ENCODE measurements around the gene PLPP3.

The PLPP3 gene

DNA sequence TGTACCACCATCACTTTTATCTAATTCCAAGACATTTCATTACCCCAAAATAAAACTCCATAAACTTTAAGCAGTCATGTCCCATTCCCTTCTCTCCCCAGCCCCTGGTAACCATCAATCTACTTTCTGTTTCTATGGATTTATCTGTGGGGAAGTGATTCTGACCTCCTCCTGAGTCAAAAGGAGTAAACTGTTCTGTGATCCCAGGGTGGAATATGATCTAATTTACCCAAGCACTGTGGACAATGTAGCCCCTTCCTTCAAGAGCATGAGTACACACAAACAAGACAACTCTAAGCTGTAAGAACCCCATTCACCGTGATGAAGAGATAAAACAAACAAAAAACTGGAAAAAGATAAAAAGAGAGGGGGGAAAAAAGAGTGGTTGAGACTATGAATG is 77.9 kb downstream of the PLPP3 start:
- DNase-seq (ENCODE audit: extremely low read depth in 1 of 2, low read depth in 1 of 2), result no peak

DNA sequence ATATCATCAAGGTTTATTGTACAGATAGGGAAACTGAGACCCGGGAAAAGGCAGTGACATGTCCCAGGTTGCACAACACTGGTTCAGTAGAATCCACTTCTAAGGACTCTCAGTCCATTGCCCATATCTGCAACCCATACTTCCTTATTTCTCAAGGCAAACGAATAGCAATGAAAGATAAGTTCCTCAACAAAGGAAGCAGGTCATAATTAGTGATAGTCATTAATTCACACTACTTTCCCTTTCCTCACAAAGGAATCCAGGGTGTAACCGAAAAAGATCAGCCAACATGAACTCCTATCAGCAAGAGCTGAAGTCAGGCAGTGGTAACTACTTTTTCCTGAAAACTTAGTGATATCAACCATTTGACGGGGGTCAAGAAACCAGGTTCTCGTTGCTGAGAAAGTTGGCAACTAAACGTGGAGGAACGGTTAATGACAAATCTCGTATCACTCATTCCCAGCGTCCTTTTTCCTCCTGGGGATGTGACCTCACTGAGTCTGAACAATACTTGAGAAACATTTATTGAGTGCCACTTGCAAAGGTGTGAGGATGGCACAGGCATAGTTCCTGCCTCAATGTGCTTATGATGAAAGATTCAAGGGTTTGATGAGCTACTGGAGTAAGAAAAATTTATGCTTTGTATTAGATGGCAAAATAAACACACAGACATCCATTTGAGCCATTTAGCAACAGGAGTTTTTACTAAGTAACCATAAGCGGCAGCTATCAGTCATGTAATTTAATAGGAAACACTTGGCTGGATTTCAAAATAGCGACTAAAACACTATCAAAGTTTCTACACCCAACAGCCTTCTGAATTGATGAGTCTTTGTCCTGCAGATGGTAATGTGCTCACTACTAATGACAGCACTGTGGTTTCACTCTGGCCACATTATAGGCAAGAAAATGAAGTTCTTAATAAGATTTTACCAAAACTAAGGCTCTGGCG is 82.3 kb downstream of the PLPP3 start:
- DNase-seq (ENCODE audit: extremely low read depth in 1 of 2, low read depth in 1 of 2), result no peak

DNA sequence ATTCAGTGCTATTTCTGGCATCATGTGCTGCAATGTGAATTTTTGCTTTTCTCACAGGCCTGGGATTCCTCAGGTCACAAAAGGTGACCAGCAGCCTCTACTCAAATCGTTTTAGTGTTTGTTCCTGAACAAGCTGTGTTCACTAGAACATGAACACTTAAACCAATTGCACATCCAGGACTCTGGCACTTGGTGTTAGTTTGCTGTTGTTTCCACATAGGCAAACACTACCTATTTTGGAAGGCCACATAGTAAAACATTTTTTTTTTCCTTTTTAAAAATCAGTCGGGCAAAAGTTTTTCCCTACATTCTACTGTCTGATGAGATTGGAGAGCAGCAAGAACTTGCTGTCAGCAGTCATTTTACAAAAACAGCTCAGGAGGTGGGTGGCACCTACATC is 83.2 kb downstream of the PLPP3 start:
- DNase-seq (ENCODE audit: extremely low read depth in 1 of 2, low read depth in 1 of 2), result no peak

DNA sequence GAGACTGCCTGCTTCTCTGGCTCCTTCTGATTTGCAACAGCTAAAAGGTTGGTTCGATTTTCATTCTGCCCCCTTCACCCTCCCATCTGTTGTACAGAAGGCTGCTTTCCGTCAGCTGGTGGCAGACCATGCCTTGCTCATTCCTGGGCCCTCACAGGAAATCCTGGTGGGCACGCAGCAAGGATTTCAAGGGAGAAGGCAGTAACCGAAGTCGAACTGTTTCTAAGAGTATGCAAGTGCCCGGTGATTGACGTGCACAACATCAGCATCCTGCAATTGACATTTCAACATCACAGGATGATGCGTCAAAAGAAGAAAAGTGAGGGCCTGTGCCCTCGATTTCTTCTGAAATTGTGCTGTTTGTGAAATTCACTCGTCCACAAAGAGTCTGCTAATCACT is 83.8 kb downstream of the PLPP3 start:
- DNase-seq (ENCODE audit: extremely low read depth in 1 of 2, low read depth in 1 of 2), result no peak

DNA sequence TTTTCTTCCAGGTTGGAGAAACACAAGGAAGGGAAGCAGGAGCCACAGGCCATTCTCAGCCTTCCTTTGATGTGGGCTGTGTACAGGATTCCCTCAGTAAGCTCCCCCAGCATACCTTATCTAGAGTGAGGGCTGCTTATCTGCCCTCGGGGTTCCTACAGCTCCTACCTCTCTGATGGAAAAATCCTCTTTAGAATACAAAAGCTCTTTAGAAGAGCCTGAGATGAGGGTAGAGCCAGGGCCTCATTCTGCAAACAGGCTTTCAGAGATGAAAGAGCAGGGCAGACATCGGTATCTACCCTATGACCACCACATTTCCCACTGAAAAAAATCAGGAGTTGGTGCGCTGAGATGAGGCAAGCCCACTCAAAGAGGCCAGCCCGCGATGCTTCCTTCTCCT is 85.1 kb downstream of the PLPP3 start:
- DNase-seq (ENCODE audit: extremely low read depth in 1 of 2, low read depth in 1 of 2), result no peak

DNA sequence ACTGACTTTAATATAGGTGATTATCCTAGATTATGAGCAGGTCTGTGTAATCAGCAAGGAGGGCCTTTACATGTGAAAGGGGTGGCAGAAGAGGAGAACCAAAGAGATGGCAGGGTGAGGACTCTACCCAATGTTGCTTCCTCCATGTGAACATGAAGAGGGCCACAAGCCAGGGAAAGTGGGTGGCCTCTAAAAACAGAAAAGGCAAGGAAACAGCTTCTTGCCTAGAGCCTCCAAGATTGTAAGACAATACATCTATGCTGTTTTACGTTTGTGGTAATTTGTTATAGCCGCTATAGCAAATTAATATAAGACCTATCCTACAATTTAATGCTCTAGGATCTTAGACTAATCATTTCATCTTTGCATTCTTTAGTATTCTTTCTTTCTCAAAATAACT is 85.5 kb downstream of the PLPP3 start:
- no peak for DNase-seq (ENCODE audit: extremely low read depth in 1 of 2, low read depth in 1 of 2)

DNA sequence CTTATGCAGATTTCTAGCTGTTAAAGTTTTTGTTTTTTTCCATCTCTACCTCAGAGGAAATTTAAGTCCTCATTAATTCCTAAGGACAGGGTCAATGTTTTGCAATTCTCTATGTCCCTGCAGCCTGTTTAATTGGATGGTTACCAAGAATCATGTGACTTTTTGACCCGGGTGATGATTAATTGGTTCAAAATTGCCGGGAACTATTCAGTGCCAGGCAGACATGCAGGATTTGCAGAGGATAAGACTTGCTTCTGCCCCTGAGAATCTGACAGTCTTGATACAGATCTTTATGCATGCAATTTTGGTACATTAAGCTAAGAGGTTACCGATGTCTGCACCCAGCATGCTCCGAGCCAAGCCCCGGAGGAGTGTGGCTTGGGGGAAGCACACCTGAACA is 87.9 kb downstream of the PLPP3 start:
- DNase-seq (ENCODE audit: extremely low read depth in 1 of 2, low read depth in 1 of 2), result no peak

DNA sequence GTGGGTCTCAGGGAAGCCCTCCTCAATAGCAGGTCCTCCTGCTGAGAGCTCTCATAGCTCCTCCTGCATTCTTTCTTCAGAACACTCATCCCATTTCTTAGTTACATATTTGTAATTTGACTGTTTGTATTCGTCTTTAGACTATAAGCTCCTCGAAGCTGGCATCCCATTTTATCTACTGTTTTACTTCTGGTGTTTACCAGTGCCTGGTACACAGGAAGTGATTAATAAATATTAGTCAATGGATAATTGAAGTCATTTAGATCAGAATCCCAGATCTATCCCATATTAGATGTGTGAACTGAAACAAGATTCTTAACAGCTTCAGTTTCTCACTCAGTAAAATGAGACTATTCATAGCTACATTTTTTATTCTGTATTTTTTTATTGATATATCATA is 88.7 kb downstream of the PLPP3 start:
- DNase-seq (ENCODE audit: extremely low read depth in 1 of 2, low read depth in 1 of 2), result no peak

DNA sequence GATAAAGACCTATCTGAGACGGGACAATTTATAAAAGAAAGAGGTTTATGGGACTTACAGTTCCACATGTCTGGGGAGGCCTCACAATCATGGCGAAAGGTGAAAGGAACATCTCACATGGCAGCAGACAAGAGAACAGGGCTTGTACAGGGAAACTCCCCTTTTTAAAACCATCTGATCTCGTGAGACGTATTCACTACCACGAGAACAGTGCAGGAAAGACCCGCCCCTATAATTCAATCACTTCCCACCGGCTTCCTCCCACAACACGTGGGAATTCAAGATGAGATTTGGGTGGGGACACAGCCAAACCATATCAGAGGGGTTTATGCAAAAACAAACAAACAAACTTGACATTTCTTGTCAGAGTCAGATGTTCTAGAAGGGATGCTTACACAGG is 89.7 kb downstream of the PLPP3 start:
- no peak for DNase-seq (ENCODE audit: extremely low read depth in 1 of 2, low read depth in 1 of 2)

DNA sequence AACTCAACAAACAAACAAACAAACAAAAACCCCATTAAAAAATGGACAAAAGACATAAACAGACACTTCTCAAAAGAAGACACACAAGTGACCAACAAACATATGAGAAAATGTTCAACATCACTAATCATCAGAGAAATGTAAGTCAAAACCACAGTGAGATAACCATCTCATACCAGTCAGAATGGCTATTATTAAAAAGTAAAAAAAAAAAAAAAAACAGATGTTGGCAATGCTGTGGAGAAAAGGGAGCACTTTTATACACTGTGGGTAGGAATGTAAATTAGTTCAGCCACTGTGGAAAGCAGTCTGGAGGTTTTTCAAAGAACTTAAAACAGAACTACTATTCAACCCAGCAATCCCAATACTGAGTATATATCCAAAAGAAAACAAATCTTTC is 94.7 kb downstream of the PLPP3 start:
- DNase-seq (ENCODE audit: extremely low read depth in 1 of 2, low read depth in 1 of 2), result no peak

DNA sequence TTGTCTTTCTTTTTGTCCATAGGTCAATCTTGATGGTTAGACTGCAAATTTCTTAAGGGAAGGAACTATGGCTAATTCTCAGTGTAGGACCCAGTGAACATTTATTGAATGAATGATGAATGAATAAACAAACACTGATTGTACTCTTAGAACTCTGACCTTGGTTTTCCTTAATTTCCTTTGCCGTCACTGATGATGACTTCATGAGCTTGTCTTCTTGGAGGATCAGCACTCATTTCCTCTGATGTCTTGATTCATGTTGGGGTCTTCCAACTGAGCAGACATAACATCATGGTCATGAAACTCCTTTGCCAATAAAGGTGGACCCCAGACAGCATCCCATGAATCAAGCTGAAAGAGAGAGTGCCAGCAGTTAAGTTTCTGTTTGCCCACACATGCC is 96.3 kb downstream of the PLPP3 start:
- no peak for DNase-seq (ENCODE audit: extremely low read depth in 1 of 2, low read depth in 1 of 2)

DNA sequence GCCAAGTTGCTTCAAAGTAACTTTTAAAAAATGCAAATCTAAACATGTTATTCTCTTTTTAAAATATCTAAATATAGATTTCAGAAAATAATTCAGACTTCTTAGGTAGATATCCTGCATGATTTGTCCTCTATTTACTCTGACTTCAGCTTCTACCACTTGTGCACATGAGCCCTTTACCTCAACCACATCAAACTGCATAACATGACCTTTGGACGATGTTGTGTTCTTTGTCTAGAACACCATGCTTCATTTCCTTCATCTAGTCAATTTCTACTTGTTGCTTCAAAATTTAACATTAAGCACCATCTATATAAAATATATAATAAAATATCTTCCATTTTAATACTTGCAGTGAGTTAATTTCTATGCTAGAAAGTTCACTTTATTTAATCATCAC is 96.9 kb downstream of the PLPP3 start:
- no peak for DNase-seq (ENCODE audit: extremely low read depth in 1 of 2, low read depth in 1 of 2)

DNA sequence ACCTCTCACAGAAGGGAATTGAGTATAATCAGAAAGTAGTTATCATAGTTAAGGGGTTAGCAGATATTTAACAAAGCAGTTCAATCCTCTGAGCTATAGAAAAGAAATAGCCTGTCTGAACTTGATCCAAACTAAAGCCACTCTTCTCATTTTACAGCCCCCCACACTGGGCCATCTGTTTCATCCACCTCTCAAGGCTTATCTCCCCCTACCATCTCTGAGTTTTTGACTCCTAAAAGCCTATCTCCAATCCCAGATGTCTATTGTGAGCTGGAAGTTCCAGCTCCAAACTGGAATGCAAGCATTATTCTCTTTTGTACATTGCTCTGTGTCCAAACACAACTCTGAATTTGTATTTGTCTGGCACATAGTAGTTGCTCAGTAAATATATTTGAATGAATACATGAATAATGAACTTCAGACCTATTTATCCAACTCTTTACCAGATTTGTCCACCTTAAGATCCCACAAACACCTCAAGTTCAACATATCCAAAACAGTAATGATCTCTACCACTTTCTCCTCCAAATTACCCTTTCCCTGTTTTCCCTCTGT is 98.1 kb downstream of the PLPP3 start:
- DNase-seq (ENCODE audit: extremely low read depth in 1 of 2, low read depth in 1 of 2), result no peak

DNA sequence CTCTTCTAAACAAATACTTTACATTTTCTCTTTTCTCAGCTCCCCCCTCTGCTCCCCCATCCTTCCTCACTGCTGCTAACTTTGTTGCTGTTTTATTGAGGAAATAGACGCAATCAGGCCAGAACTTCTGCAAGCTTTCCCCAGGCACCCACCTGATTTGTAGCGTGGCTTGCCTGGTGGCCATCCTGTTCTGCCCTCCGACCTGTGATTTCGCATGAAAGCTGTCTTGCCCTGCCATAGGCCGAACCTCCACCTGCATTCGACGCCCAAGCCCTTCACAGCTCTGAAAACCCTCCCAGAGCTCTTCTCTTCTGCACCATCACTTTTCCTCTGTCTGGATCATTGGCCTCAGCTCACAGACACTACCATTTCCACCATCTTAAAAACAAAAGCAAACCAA is 100.6 kb downstream of the PLPP3 start:
- no peak for DNase-seq (ENCODE audit: extremely low read depth in 1 of 2, low read depth in 1 of 2)

DNA sequence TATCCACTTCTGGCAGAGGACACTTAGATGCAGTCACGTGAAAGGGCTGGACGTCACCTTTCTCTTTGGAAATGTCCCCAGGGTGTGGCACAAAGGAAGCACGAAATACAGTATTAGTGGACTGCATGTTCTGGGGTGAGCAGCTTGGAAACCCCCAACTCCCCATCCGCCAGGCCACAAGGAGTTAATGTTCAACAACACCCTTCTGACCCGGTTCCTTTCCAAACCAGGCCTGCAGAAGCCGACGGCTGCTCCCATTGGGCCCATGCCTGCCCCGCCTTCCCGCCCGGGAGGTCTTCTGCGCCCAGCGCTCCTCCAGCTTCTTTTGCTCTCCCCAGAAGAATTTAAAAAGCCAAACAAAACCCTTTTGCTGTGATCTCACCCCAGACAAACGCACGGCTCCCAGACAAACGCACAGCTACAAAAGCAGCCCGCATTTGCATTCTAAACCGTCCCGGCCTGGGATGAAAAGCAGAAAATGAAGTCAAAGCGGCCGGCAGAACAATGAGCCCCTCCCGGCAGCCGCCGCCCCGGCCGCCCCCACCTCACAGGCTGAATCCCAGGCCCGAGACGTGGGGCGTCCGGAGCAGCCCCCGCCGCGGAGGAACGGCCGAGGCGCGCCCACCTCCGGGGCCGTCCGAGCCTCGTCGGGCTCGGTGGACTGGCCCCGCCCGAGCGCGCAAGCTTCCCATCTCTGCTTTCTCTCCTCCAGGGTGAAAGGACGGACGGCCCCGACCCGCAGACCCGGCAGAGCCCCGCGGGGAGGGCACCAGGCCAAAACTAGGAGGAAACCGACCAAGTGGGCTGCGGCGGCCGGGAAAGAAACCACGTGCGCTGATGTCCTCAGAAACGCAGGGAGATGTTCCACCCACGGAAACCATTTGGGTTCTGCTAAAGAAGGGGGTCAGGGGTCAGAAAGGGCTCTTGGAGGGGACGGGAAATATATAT is 101.9 kb downstream of the PLPP3 start:
- no peak for DNase-seq (ENCODE audit: extremely low read depth in 1 of 2, low read depth in 1 of 2)

DNA sequence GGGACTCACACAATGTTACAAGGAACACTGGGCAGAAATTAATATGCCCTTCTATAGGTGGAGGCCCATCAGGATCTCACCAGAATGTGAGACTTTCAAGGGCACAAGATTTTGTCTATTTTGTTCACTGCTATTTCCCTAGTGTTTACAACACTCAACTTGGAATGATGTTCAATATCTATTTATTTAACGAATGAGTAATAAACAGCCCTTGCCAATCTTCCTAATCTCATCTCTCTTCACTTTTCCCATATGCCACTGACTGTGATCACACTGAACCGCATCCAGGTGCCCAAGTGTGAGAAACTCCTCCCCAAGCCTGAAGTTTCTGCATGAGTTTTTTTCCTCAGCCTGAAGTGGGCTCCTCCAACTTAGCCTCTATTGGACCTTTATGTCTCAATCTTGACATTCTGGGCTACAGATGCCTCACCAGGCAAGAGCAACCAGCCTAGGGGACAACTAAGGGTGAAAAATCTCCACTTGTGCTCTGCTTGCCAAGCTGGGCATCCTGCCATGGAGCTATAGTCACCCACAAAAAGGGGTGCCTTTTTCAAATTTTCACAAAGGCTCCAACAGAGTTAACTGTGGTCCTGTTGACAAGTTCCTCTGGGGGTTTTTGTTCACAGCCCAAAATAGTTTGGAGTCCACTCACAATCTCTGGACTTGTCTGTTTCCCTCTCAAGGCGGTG is 105.6 kb downstream of the PLPP3 start:
- DNase-seq (ENCODE audit: extremely low read depth in 1 of 2, low read depth in 1 of 2), result no peak

DNA sequence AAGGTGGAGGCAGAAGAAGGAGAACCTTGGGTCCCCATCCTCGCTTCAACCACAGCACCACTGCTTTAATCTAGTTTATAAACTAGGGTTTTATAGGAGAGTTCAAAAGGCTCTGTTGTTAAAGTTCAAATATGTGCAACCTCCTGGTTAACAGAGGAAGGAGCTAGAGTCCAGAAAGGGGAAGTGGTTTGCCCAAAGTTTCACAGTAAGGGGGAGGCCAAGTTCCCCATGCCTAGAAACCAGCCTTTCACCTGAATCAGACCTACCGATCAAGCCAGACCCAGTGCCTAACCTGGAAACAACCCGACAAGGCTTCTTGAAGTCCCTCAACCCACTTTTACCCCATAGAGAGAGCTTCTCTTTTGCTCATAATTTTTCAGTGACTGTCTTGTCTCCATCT is 106.5 kb downstream of the PLPP3 start:
- DNase-seq (ENCODE audit: extremely low read depth in 1 of 2, low read depth in 1 of 2), result no peak

DNA sequence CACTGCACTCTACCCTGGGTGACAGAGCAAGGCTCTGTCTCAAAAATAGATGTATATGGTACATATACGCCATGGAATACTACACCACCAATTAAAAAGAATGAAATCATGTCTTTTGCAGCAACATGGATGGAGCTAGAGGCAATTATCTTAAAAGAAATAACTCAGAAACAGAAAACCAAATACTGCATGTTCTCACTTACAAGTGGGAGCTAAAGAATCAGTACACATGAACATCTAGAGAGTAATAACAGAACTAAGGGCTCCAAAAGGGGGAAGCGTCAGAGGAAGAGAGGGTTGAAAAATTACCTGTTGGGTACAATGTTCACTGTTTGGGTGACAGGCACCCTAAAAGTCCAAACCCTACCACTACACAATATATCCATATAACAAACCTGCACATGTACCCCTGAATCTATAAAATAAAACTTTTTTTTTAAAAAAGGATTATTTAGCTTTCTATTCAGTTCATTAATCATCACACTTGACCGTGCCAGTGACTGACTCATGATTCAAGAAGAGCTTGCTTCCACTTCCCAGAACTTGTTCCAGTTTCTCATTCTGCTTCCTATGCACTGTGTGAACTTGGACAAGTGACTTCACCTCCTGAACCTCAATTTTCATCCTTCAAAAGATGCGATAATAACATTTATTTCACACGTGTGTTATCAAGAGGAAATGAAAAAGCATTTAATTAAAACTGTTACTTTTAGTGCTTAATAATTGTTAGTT is 109.6 kb downstream of the PLPP3 start:
- DNase-seq (ENCODE audit: extremely low read depth in 1 of 2, low read depth in 1 of 2), result no peak

DNA sequence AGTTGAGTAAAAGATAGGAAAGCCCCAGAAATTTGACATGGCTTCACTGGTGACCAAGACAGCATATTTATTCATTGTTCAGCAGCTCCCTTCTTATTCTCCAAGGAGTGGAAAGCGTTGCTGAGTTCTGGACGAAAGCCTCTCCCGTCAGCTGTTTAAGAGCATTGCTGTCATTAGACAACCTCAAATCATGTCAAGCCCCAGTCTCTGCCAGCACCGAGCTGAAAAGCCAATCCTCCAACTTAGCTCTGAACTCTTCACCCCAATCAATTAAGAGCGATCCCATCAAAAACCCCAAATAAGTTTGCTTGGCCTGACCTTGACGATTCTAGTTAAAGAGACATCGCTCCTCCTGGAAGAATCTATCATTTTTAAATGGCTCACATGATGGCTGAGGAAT is 110.8 kb downstream of the PLPP3 start:
- DNase-seq (ENCODE audit: extremely low read depth in 1 of 2, low read depth in 1 of 2), result no peak

DNA sequence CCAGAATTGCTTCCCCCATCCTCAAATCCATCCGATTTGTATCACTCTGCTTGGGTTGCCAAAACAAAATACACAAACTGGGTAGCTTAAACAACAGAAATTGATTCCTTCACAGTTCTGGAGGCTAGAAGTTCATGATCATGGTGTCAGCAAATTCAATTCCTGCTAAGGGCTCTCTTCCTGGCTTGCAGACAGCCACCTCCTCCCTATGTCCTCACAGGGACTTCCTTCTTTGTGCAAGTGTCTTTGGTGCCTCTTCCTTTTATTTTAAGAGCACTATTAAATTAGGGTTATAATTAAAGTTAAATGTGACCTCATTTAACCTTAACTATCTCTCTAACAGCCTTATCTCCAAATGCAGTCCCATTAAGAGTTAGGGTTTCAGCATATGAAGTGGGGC is 112.8 kb downstream of the PLPP3 start:
- DNase-seq (ENCODE audit: extremely low read depth in 1 of 2, low read depth in 1 of 2), result no peak

Measured in stimulated activated CD8-positive, alpha-beta memory T cell treated with anti-CD3 and anti-CD28 coated beads, Interleukin-7, amount 100 ng/mL, for 48 hours (primary cell).